ENCODE results near the gene KIAA0930.

The KIAA0930 gene

GRCh38 chr22:45216133-45217003 is 24.3 kb downstream of the KIAA0930 start:
- no peak for DNase-seq (ENCODE audit: low read depth)

- DNase-seq (ENCODE audit: low read depth) = no peak
These were observed 27.5 kb downstream of the KIAA0930 start for GRCh38 chr22:45212992-45213751.

DNA sequence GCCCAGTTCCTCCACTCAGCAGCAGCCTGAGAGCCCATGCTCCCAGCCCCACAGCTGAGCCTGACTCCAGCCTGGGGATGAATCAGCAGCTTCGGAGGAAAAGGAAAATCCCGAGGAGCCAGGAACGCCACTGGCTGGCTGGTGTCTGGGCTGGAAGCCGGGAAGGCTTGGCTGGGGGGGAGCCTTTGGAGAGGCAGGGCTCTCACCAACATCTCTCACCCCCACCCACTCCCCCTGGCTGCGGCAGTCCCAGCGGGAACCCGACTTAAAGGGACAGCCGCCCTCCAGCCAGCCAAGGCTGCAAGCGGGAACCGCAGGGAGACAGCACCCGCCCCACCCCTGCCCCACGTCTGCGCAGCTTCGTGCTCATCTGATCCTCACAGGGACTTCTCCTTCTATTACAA is 28.4 kb downstream of the KIAA0930 start:
- DNase-seq (ENCODE audit: low read depth) = no peak

- DNase-seq (ENCODE audit: low read depth) = no peak
These were observed 28.8 kb downstream of the KIAA0930 start for GRCh38 chr22:45211848-45212247.

GRCh38 chr22:45211435-45211834 is 29.3 kb downstream of the KIAA0930 start:
- no peak for DNase-seq (ENCODE audit: low read depth)

DNA sequence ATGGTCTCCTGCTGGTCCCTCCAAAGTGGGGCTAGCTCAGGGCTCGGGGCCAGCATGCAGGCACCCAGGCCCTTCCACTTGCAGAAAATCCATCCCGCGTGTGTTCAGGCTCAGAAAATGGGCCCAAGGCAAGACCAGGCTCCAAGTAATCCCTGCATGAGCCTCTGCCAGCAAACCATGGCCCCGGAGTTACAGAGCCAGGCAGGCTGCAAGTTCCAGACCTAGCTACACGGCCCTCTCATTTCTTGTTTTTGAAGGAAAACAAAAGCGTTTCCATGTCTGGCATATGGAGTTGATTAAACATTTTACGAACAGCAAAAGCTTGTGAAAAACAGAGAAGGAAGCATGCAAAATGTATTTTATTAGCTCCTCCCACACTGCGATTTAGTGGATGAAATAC is 29.7 kb downstream of the KIAA0930 start:
- DNase-seq (ENCODE audit: low read depth) = no peak

- no peak for DNase-seq (ENCODE audit: low read depth)
These were observed 30.1 kb downstream of the KIAA0930 start for GRCh38 chr22:45210577-45210976.

- no peak for DNase-seq (ENCODE audit: low read depth)
These were observed 30.5 kb downstream of the KIAA0930 start for GRCh38 chr22:45210174-45210573.

DNA sequence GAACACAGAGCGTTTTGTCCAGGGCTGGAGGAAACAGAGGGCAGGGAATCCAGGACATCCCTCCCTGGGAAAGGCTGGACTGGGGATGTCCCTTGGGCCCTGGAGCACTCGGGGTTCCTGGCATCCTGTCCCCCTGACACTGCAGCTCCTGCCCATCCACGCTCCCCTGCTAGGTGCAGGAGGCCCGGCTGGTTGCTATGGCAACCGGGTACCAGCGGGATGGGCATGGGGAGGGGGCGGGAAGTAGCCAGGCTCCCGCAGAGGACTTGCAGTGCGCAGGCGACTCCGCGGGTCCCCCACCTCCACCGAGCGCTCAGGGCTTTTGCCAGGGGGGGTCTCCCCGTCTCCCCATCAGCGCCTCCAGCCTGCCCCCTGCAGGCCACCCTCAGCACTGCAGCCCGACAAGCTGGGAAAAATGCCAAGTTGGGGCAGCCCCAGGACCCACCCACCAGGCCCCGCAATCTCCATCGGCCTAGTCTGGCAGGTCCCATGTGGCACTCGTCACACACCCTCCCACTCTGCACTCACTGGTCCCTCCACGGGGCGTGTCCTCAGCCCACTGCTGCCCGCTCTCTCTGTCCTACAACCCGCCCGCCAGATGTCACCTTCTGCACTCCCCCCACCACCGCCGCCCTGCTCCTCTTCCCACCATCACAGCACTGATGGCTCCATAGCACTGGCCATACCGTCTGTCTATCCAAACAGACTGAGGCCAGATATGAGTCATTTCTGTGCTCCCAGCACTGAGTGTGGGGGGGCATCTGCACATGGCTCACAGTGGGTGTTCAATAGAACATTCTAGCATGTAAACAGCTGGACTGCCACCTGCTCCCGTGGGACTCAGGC is 31.5 kb downstream of the KIAA0930 start:
- DNase-seq (ENCODE audit: low read depth) = peak; percentile 6

GRCh38 chr22:45208696-45208992 is 32.0 kb downstream of the KIAA0930 start:
- no peak for DNase-seq (ENCODE audit: low read depth)

GRCh38 chr22:45207981-45208664 is 32.6 kb downstream of the KIAA0930 start:
- no peak for DNase-seq (ENCODE audit: low read depth)

DNA sequence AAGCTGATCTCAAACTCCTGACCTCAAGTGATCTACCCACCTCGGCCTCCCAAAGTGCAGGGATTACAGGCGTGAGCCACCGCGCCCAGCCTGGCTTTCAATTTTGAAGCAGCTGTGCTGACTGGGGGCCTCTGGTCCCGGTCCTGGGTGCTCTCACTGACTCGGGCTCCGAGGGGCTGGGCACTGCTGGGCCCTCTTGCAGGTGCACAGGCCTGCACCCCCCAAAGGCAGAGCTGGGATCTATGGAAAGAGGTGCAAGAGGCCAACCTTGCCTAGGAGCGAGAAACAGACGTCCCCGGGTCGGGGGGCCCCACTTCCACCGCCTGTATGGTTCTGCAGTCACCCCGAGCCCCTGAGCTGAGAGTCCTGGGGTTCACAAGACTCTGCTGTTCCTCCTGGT is 33.2 kb downstream of the KIAA0930 start:
- no peak for DNase-seq (ENCODE audit: low read depth)

- DNase-seq (ENCODE audit: low read depth) = no peak
These were observed 34.5 kb downstream of the KIAA0930 start for GRCh38 chr22:45206233-45206632.

DNA sequence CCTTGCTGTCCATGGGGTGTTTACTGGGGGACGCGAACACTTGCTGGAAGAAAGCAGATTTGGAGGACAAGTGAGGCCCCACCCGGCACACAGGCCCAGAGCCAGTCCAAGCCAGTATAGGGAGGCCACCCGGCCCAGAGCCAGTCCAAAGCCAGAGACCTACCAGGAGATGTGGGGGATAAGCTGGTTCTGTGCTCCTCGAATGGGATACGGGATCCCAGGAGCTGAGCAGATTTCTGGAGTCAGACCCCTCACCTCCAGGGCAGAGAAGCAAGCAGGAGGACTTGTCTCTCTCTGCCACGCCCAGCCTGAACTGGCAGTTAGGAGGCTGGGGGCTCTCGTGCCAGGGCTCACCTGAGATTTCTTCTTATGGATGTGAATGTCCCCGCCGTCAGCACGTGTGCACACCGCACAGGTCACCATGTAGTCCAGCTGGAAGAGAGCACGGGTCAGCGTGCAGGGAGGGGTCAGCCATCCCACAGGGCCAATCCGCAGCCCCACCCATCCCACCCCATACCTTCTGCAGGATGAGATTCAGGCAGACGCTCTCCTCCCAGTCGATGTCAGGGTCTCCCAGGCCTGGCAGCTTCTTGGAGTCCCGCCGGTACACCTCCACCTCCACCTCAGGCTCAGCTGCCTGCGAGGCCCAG is 35.3 kb downstream of the KIAA0930 start:
- no peak for DNase-seq (ENCODE audit: low read depth)

- DNase-seq (ENCODE audit: low read depth) = no peak
These were observed 35.9 kb downstream of the KIAA0930 start for GRCh38 chr22:45204819-45205218.

DNA sequence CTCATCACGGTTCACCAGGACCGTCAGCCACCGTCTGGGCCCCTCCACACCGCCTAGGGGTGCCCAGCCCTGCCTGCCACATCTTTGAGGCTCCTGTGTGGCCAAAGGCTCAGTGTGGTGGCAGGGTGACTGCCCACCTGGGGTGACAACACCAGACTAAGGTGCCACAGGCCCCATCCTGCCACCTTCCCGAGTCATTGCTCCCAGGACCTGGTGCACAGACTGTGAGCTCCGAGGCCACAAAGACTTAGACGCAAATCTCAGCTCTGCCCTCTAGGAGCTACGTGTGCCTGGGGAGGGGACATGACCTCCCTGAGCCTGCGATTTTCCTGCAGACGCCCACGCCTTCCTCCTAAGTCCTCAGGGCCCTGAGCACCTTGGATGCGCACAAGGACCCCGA is 36.5 kb downstream of the KIAA0930 start:
- no peak for DNase-seq (ENCODE audit: low read depth)

DNA sequence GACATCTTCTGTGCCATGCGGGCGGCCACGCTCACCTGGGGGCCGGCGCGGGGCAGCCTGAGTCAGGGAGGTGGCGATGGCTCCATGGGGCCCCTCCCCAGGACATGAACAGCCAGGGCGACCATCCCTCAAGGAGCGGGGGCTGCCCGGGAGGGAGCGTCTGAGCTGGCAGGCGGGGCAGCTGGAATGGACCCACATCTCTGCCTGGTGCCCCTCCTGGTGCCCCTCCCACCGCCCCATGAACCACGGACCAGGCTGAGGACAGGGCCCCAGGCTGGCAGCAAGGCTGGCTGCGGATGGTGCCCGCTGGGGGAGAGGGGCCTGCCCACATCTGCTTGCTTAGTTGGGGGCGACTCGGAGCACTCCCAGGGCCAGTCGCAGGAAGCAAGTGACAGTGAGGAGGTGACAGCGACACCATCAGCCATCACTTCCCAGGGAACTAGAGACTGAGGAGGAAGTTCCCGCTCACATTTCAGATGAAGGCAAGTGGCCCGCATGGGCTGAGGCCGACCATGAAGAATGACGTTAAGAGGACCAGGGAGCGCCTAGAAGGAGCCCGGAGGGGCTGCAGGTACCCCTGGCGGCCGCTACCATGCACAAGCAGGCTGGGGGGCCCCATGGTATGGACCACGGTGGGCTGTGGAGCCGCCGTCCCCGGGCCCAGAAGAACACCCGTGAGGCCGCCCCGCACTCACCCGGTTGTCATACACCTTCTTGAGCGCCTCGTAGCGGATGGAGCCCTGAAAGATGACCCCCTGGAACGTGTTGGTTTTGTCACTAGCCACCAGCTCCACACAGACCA is 37.3 kb downstream of the KIAA0930 start:
- DNase-seq (ENCODE audit: low read depth) = no peak

DNA sequence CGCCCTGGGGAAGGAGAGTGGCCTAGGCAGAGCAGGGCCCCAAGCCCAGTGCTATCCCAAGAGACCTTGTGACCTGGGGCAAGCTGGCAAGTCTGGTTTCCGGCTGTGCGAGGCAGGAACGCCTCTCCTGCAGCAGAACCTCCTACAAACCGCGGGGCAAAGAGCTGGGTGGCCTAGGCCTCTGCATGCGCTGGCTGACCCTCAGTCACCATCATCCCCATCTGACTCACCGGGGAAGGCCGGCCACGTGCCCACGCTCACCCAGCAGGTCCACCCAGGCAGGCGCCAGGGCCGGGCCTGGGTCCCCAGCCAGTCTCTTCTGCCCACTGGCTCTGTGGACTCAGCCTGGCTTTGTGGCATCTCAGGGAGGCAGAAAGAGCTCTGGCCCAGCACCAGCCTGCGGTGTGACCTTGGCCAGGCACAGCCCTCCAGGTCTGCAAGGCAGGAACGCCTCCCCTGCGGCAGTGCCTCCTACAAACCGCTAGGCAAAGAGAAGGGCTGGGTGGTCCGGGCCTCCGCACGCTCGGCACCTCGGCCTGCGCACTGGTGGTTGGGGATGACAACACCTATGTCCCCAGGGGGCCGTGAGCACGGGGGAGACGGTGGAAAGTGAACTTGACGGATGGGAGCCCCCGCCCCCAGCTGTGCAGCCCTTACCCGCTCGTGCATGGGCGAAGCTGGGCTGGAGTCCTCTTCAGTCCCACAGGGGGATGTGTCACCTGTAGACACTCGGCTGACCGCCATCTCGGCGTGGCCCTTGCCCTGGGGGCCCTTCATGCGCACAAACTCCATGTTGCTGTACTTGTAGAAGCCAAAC is 38.2 kb downstream of the KIAA0930 start:
- DNase-seq (ENCODE audit: low read depth) = no peak

DNA sequence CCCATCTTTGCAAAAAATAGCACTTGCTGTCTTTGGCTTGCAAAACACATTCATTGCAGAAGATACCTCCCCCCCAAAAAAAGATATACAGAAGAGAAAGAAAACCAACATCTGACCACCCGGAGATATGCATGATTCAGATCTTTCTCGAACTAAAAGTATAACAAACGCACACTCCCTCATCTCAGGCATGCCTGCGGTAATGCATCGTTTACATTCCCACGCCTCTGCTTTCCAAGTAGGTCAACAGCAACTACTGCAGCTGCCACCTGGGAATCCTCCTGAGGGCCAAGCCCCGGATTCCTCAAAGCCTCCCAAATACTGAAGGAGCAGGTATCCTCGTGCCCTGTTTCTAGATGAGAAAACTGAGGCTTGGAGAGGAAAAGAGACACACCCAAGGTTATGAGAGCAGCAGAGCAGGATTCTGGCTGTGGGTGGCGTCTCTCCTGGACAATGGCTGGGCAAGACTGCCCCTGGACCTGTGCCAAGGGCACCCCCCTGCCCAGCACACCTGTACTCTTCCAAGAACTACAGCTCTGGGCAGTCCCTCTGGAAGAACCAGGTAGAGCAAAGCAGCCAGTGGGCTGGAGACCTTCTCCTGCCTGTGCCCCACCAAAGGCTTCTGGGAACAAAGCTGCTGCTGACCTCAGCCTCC is 38.9 kb downstream of the KIAA0930 start:
- DNase-seq (ENCODE audit: low read depth) = no peak
